RWPE1 (cell line): ENCODE data around the gene KRTAP2-1.
"Not testable (repeated sequence)": the region's sequence is repeated elsewhere in the genome, so short reads cannot be mapped to it uniquely, and the experiment has no call there.

Experiments
- CTCF ChIA-PET: fragments of 350-600 bp; sonication (Branson Sonifier 250); formaldehyde crosslinking; extraction: SDS; loops from one replicate; lab custom pipeline; 2021; lab: Yijun Ruan, JAX
- POLR2A ChIA-PET: fragments of 400-600 bp; formaldehyde crosslinking; extraction: SDS; loops from one replicate; lab custom pipeline; 2020; ENCODE audit warnings: antibody characterized with exemption; ENCODE audit not compliant: low non-redundant PET; lab: Yijun Ruan, JAX
- DNase-seq: peaks from one replicate; pipeline ENCODE4 v3.0.0; 2012; ENCODE audit warnings: low spot score
- H3K27ac ChIP-seq: fragments of 450-650 bp; 2 replicates; pipeline ENCODE4 v1.5.1; 2017
- TF ChIP-seq, protein P1 (sequence below): fragments of 450-650 bp; conservative IDR thresholded peaks from 2 replicates; pipeline ENCODE4 v1.5.1; 2017; ENCODE audit warnings: low read depth, mild to moderate bottlenecking

The KRTAP2-1 gene

DNA sequence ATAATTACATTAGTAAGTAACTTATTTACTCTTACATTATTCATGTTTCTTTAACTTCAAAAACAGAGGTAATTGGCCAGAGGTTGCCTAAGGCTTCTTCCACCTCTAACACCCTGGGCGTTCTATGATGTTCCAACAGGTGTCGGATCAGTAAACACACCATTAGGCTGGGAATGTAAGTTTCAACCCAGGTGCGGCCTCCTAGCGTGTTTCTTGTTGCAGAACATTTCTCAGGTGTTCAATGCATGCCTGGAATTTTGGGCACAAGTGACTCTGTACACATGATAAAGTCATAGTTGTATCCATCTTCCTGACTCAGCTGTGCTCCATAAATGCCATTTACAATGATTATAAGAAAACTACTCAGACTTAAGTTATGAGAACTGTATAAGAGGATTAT is 6.9 kb upstream of the KRTAP2-1 start:
- TF ChIP-seq, protein P1, sequence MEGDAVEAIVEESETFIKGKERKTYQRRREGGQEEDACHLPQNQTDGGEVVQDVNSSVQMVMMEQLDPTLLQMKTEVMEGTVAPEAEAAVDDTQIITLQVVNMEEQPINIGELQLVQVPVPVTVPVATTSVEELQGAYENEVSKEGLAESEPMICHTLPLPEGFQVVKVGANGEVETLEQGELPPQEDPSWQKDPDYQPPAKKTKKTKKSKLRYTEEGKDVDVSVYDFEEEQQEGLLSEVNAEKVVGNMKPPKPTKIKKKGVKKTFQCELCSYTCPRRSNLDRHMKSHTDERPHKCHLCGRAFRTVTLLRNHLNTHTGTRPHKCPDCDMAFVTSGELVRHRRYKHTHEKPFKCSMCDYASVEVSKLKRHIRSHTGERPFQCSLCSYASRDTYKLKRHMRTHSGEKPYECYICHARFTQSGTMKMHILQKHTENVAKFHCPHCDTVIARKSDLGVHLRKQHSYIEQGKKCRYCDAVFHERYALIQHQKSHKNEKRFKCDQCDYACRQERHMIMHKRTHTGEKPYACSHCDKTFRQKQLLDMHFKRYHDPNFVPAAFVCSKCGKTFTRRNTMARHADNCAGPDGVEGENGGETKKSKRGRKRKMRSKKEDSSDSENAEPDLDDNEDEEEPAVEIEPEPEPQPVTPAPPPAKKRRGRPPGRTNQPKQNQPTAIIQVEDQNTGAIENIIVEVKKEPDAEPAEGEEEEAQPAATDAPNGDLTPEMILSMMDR = no peak
- ChIA-PET POLR2A (no interaction called here), CTCF (interaction anchor here (0.6 kb wide), 1 partner anchor 25 kb away, joined by 3 read pairs; no protein-coding TSS in a partner anchor)
- no peak overlapping the region for H3K27ac ChIP-seq
- DNase-seq = no peak

GRCh38 chr17:41052566-41052965 is 5.5 kb upstream of the KRTAP2-1 start:
- H3K27ac ChIP-seq = no peak overlapping the region
- no peak for DNase-seq
- CTCF ChIA-PET = interaction anchor here (0.7 kb wide), 1 partner anchor 33 kb away, joined by 3 read pairs; no protein-coding TSS in a partner anchor
- TF ChIP-seq, protein P1 = no peak
- POLR2A ChIA-PET = no interaction called here

GRCh38 chr17:41049110-41049509 is 2.0 kb upstream of the KRTAP2-1 start:
- ChIA-PET POLR2A (no interaction called here), CTCF (no interaction called here)
- no peak for DNase-seq
- TF ChIP-seq, protein P1 = no peak
- H3K27ac ChIP-seq = no peak overlapping the region

DNA sequence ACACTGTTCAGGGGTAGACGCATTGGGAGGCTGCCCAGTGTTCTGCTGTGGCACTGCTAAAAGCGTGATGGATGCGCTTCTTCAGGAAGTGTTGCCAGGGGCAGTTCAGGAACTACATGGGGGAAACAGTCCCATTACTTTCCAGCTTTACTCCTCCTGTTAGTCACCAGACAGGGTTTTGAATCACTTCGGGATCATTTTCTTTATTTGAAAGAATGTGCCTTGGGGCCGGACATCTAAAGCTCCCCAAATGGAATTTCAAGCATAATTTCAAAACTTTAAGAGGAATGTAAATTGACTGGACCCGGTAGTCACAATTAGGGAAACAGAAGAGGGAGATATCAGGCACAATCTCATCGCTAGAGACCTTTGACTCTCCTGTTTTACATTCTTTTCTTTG is 1.3 kb upstream of the KRTAP2-1 start:
- H3K27ac ChIP-seq = no peak overlapping the region
- ChIA-PET CTCF (no interaction called here), POLR2A (no interaction called here)
- TF ChIP-seq, protein P1 = no peak
- DNase-seq = peak; percentile 32

DNA sequence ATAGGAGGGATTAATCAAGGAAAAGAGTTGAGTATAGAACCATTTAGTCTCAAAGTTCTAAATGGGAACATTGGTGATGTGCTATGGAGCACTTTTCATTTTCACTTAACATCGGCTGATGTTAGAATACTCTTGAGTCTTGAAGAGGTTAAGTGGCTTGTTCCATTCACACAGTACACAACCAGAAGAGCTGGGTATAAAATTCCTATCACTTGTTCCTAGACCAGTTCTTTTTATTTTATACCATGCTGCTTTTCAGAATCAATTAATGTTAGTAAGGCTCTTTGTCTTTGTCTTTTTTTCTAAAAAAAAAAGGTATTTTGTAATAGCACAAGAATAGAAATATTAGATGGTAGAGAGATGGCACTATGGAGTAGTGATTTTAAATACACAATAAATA is 4.2 kb downstream of the KRTAP2-1 start:
- ChIA-PET POLR2A (no interaction called here), CTCF (no interaction called here)
- H3K27ac ChIP-seq = no peak overlapping the region
- TF ChIP-seq, protein P1 = no peak
- no peak for DNase-seq

DNA sequence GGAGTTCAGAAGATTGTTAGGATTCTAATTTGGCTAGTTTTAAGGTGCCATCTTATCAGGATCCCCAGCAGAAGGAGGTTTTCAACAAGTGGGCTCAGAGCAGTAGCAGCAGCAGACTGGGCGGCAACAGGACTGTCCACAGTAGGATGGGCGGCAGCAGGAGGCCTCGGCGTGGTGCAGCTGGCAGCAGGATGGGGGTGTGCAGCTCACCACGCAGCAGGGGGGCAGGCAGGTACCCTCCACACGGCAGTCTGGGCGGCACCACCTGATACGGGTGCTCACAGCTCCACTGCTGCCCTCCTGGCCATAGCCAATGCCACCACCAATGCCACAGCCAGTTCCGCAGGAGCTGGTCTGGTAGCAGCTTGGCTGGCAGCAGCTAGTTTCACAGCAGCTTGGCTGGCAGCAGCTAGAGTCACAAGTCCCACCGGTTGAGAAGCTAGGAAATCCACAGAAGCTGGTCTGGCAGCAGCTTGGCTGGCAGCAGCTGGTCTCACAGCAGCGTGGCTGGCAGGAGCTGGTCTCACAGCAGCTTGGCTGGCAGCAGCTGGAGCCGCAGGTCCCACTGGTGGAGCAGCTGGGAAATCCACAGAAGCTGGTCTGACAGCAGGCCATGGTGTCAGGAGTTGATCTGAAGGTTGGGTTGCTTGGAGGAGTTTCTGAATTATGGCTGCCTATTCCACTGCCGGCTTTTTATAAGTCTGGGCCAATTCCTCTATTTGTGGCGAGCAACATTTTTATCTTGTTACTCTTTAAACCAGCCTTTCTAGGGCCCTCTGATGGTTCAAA is 6.1 kb downstream of the KRTAP2-1 start, which contains the start of gene KRTAP1-1:
KRTAP1-1 (minus strand) TSS at position 668 of the 789 bp plus-strand sequence; CDS start at position 615, 53 bp downstream.
- CTCF ChIA-PET, DNase-seq, POLR2A ChIA-PET, H3K27ac ChIP-seq: not testable (repeated sequence)

DNA sequence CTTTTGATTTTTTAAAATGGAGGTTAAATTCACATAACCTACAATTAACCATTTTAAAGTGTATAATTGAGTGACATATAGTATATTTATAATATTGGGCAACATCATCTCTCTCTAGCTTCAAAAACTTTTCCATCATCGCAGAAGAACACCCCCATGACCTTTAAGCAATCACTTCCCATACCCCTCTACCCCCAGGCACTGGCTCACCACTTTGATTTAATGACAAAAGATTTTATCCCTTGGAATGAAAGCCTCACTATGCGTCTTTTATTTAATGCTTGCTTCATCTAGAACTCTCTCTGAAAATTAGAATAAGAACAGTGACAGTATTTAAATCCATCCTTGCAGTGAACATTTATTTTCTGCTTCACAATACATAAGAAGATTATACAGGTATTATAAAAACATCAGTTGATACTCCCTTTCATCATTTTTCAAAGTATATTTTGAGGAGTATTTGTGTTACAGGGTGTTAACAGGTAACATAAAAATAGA is 9.2 kb downstream of the KRTAP2-1 start:
- H3K27ac ChIP-seq = no peak overlapping the region
- no peak for DNase-seq
- CTCF ChIA-PET = interaction anchor here (0.6 kb wide), 1 partner anchor 82 kb away, joined by 3 read pairs; no protein-coding TSS in a partner anchor
- POLR2A ChIA-PET = no interaction called here
- TF ChIP-seq, protein P1 = no peak

DNA sequence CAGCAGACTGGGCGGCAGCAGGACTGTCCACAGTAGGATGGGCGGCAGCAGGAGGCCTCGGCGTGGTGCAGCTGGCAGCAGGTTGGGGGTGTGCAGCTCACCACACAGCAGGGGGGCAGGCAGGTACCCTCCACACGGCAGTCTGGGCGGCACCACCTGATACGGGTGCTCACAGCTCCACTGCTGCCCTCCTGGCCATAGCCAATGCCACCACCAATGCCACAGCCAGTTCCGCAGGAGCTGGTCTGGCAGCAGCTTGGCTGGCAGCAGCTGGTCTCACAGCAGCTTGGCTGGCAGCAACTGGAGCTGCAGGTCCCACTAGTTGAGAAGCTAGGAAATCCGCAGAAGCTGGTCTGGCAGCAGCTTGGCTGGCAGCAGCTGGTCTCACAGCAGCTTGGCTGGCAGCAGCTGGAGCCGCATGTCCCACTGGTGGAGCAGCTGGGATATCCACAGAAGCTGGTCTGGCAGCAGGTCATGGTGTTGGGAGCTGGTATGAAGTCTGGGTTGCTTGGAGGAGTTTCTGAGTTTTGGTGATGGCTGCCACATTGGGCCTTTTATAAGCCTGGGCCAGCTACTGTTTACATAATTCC is 12.7 kb downstream of the KRTAP2-1 start, which contains the start of gene KRTAP1-3:
KRTAP1-3 (minus strand) TSS at position 529 of the 590 bp plus-strand sequence; CDS start at position 476, 53 bp downstream.
- POLR2A ChIA-PET, H3K27ac ChIP-seq, DNase-seq, CTCF ChIA-PET: not testable (repeated sequence)
